WTC11 (cell line): ENCODE data around the gene EXD3. TPM values are rescaled to one million over a fixed set of nuclear protein-coding genes. Genes with fewer than 3 reads are reported as not detected.

ENCODE experiments used
- ATAC-seq: fragments of 200-7000 bp; cut with Tn5 transposase; 2 replicates; pipeline ENCODE4 v1.10.0; 2021; ENCODE audit warnings: mild to moderate bottlenecking, moderate library complexity
- CTCF ChIA-PET: fragments of 300-600 bp; sonication (Branson Sonifier 250); formaldehyde crosslinking; loops from one replicate; lab custom pipeline; 2021; ENCODE audit warnings: antibody characterized with exemption; lab: Charles Lee
- POLR2A ChIA-PET: fragments of 350-600 bp; sonication (Branson Sonifier 250); formaldehyde crosslinking; loops from one replicate; lab custom pipeline; 2021; ENCODE audit warnings: antibody characterized with exemption; lab: Charles Lee
- DNase-seq: peaks from one replicate; pipeline ENCODE4 v3.0.0; 2021; ENCODE audit warnings: low spot score
- H3K27ac Mint-ChIP-seq: 2 replicates; pipeline ENCODE4 v1.8.0; 2021; ENCODE audit warnings: mixed read lengths
- H3K27me3 Mint-ChIP-seq: 2 replicates; pipeline ENCODE4 v1.8.0; 2021; ENCODE audit warnings: low read depth, mild to moderate bottlenecking, moderate library complexity, mixed read lengths
- H3K36me3 Mint-ChIP-seq: 2 replicates; pipeline ENCODE4 v1.8.0; 2021; ENCODE audit warnings: mixed read lengths
- H3K4me1 Mint-ChIP-seq: 2 replicates; pipeline ENCODE4 v1.8.0; 2022; ENCODE audit warnings: mixed read lengths
- H3K4me3 Mint-ChIP-seq: 2 replicates; pipeline ENCODE4 v1.8.0; 2021; ENCODE audit warnings: mild to moderate bottlenecking, moderate library complexity, mixed read lengths
- H3K9me3 Mint-ChIP-seq: 2 replicates; pipeline ENCODE4 v1.8.0; 2021; ENCODE audit warnings: mixed read lengths
- ATF1 ChIP-seq: sonication (generic); formaldehyde crosslinking; IDR thresholded peaks from 2 replicates; pipeline ENCODE4 v1.8.1; 2023; ENCODE audit warnings: mild to moderate bottlenecking, moderate library complexity, missing genetic modification reagents
- ATF3 ChIP-seq: sonication (generic); formaldehyde crosslinking; conservative IDR thresholded peaks from 2 replicates; pipeline ENCODE4 v1.8.1; 2022; ENCODE audit warnings: mild to moderate bottlenecking, missing genetic modification reagents
- ERG ChIP-seq: fragments of 250-450 bp; sonication (Bioruptor Pico); IDR thresholded peaks from 2 replicates; pipeline ENCODE4 v1.8.0; 2021; ENCODE audit warnings: mild to moderate bottlenecking
- FOXP1 ChIP-seq: sonication (generic); formaldehyde crosslinking; IDR thresholded peaks from 2 replicates; pipeline ENCODE4 v1.8.0; 2022; ENCODE audit warnings: missing genetic modification reagents, mild to moderate bottlenecking, moderate library complexity, borderline replicate concordance
- IRF2 ChIP-seq: sonication (generic); formaldehyde crosslinking; IDR thresholded peaks from 2 replicates; pipeline ENCODE4 v1.8.0; 2022; ENCODE audit warnings: low read depth, missing genetic modification reagents, borderline replicate concordance
- MYBL2 ChIP-seq: sonication (generic); formaldehyde crosslinking; IDR thresholded peaks from 2 replicates; pipeline ENCODE4 v1.8.1; 2023; ENCODE audit warnings: mild to moderate bottlenecking, moderate library complexity, missing genetic modification reagents
- NFE2L1 ChIP-seq: sonication (generic); formaldehyde crosslinking; IDR thresholded peaks from 2 replicates; pipeline ENCODE4 v1.8.1; 2023; ENCODE audit warnings: missing genetic modification reagents
- NFYB ChIP-seq: sonication (generic); formaldehyde crosslinking; conservative IDR thresholded peaks from 2 replicates; pipeline ENCODE4 v1.8.0; 2022; ENCODE audit warnings: low read depth, missing genetic modification reagents
- NR2C2 ChIP-seq: sonication (generic); formaldehyde crosslinking; IDR thresholded peaks from 2 replicates; pipeline ENCODE4 v1.8.0; 2022; ENCODE audit warnings: mild to moderate bottlenecking, missing genetic modification reagents
- NR3C1 ChIP-seq: sonication (generic); formaldehyde crosslinking; conservative IDR thresholded peaks from 2 replicates; pipeline ENCODE4 v1.8.1; 2023; ENCODE audit warnings: low read depth, mild to moderate bottlenecking, missing genetic modification reagents
- RORB ChIP-seq: fragments of 250-450 bp; sonication (Bioruptor Pico); IDR thresholded peaks from 2 replicates; pipeline ENCODE4 v1.9.0; 2021; ENCODE audit warnings: mild to moderate bottlenecking
- SOX15 ChIP-seq: fragments of 250-450 bp; sonication (Bioruptor Pico); IDR thresholded peaks from 2 replicates; pipeline ENCODE4 v1.9.0; 2021; ENCODE audit warnings: mild to moderate bottlenecking
- SP1 ChIP-seq: sonication (generic); formaldehyde crosslinking; conservative IDR thresholded peaks from 2 replicates; pipeline ENCODE4 v1.8.1; 2022; ENCODE audit warnings: missing genetic modification reagents
- TEAD1 ChIP-seq: sonication (generic); formaldehyde crosslinking; IDR thresholded peaks from 2 replicates; pipeline ENCODE4 v1.8.0; 2022; ENCODE audit warnings: mild to moderate bottlenecking, missing genetic modification reagents
- ZMAT4 ChIP-seq: fragments of 250-450 bp; sonication (Bioruptor Pico); IDR thresholded peaks from 2 replicates; pipeline ENCODE4 v1.9.0; 2021; ENCODE audit warnings: mild to moderate bottlenecking
- ZNF317 ChIP-seq: sonication (generic); formaldehyde crosslinking; IDR thresholded peaks from 2 replicates; pipeline ENCODE4 v1.8.1; 2023; ENCODE audit warnings: low read depth, mild to moderate bottlenecking, moderate library complexity, missing genetic modification reagents, borderline replicate concordance
- ZNF671 ChIP-seq: fragments of 250-450 bp; sonication (Bioruptor Pico); IDR thresholded peaks from 2 replicates; pipeline ENCODE4 v1.8.0; 2021; ENCODE audit warnings: mild to moderate bottlenecking
- total RNA-seq: library from RNA; stranded (reverse); gene quantifications from 3 replicates; pipeline ENCODE4 v1.2.3, GENCODE V29; 2021
- TF ChIP-seq, protein P1 (sequence below): sonication (generic); formaldehyde crosslinking; IDR thresholded peaks from 2 replicates; pipeline ENCODE4 v1.8.0; 2023; ENCODE audit warnings: missing genetic modification reagents, mild to moderate bottlenecking, borderline replicate concordance
- TF ChIP-seq, protein P2 (sequence below): sonication (generic); formaldehyde crosslinking; IDR thresholded peaks from 2 replicates; pipeline ENCODE4 v1.8.0; 2022; ENCODE audit warnings: mild to moderate bottlenecking, missing genetic modification reagents

EXD3 gene
- total RNA-seq, 1 experiment from 2014 or later = 21.2 TPM

- TF ChIP-seq, protein P1, sequence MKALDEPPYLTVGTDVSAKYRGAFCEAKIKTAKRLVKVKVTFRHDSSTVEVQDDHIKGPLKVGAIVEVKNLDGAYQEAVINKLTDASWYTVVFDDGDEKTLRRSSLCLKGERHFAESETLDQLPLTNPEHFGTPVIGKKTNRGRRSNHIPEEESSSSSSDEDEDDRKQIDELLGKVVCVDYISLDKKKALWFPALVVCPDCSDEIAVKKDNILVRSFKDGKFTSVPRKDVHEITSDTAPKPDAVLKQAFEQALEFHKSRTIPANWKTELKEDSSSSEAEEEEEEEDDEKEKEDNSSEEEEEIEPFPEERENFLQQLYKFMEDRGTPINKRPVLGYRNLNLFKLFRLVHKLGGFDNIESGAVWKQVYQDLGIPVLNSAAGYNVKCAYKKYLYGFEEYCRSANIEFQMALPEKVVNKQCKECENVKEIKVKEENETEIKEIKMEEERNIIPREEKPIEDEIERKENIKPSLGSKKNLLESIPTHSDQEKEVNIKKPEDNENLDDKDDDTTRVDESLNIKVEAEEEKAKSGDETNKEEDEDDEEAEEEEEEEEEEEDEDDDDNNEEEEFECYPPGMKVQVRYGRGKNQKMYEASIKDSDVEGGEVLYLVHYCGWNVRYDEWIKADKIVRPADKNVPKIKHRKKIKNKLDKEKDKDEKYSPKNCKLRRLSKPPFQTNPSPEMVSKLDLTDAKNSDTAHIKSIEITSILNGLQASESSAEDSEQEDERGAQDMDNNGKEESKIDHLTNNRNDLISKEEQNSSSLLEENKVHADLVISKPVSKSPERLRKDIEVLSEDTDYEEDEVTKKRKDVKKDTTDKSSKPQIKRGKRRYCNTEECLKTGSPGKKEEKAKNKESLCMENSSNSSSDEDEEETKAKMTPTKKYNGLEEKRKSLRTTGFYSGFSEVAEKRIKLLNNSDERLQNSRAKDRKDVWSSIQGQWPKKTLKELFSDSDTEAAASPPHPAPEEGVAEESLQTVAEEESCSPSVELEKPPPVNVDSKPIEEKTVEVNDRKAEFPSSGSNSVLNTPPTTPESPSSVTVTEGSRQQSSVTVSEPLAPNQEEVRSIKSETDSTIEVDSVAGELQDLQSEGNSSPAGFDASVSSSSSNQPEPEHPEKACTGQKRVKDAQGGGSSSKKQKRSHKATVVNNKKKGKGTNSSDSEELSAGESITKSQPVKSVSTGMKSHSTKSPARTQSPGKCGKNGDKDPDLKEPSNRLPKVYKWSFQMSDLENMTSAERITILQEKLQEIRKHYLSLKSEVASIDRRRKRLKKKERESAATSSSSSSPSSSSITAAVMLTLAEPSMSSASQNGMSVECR = no peak
- TF ChIP-seq ATF1 = no peak
- no peak for TF ChIP-seq NFYB (CRISPR knock-in tag)
These were observed 86.2 kb downstream of the EXD3 start (continued) for GRCh38 chr9:137336735-137337134.

DNA sequence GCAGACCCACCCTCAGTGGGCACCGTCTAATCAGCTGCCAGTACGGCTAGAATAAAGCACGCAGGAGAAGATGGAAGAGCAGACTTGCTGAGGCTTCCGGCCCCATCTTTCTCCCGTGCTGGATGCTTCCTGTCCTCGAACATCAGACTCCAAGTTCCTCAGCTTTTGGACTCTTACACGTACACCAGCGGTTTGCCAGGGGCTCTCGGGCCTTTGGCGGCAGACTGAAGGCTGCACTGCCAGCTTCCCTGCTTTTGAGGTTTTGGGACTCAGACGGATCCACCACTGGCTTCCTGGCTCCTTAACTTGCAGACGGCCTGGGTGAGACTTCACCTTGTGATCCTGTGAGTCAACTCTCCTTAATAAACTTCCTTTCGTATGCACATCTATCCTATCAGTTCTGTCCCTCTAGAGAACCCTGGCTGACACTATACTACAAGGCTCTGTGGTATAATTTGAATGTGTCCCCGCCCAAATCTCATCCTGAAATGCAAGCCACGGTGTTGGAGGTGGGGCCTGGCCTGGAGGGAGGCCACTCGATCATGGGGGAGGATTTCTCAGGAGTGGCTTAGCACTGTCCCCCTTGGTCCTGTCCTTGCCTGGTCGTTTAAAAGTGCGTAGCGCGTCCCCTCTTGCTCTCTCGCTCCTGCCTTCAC is 89.8 kb downstream of the EXD3 start:
- H3K27me3 Mint-ChIP-seq = peaks cover 7% of the 10 kb centered on the region; the same call in 1 of the 2 replicates
- POLR2A ChIA-PET = interaction anchor here (0.6 kb wide), 1 partner anchor 71 kb away, joined by 3 read pairs; no protein-coding TSS in a partner anchor
- no peak for TF ChIP-seq ZMAT4 (CRISPR knock-in tag)
- TF ChIP-seq ZNF317 (CRISPR knock-in tag) = no peak
- no peak for TF ChIP-seq SP1 (CRISPR knock-in tag)
- no peak for TF ChIP-seq SOX15 (CRISPR knock-in tag)
- no peak for TF ChIP-seq MYBL2 (CRISPR knock-in tag)
- no peak for TF ChIP-seq NFE2L1
- no peak for TF ChIP-seq RORB
- TF ChIP-seq ATF3 (CRISPR knock-in tag) = no peak
- no peak for TF ChIP-seq NFYB (CRISPR knock-in tag)
- no peak for TF ChIP-seq TEAD1
- TF ChIP-seq ZNF671 = no peak
- TF ChIP-seq ERG (CRISPR knock-in tag) = no peak
- TF ChIP-seq FOXP1 (CRISPR knock-in tag) = no peak
- TF ChIP-seq IRF2 (CRISPR knock-in tag) = no peak
- no peak for TF ChIP-seq NR3C1 (CRISPR knock-in tag)
- no peak for TF ChIP-seq NR2C2 (CRISPR knock-in tag)
- TF ChIP-seq, protein P2, sequence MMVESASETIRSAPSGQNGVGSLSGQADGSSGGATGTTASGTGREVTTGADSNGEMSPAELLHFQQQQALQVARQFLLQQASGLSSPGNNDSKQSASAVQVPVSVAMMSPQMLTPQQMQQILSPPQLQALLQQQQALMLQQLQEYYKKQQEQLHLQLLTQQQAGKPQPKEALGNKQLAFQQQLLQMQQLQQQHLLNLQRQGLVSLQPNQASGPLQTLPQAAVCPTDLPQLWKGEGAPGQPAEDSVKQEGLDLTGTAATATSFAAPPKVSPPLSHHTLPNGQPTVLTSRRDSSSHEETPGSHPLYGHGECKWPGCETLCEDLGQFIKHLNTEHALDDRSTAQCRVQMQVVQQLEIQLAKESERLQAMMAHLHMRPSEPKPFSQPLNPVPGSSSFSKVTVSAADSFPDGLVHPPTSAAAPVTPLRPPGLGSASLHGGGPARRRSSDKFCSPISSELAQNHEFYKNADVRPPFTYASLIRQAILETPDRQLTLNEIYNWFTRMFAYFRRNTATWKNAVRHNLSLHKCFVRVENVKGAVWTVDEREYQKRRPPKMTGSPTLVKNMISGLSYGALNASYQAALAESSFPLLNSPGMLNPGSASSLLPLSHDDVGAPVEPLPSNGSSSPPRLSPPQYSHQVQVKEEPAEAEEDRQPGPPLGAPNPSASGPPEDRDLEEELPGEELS (CRISPR knock-in tag) = no peak
- TF ChIP-seq, all 79 proteins: peak for 0
- no peak overlapping the region for H3K27ac Mint-ChIP-seq
- H3K9me3 Mint-ChIP-seq = peaks cover 62% of the 10 kb centered on the region
- peaks cover 33% of the 10 kb centered on the region for H3K36me3 Mint-ChIP-seq
- CTCF ChIA-PET = no interaction called here
- DNase-seq (no peak), ATAC-seq (no peak)
- no peak overlapping the region for H3K4me3 Mint-ChIP-seq
- H3K4me1 Mint-ChIP-seq = no peaks in the 10 kb centered on the region
